BLaER1 treated with 17β-estradiol and CSF1 and Interleukin-3, amounts not matched to agents 10 nM and 100 nM (cell line): ENCODE results near the gene PABPN1L.

Source experiments
- H3K27ac ChIP-seq, 11 experiments: shearing (Covaris generic); formaldehyde crosslinking; 2 replicates each; pipeline ENCODE4 v1.8.1; 2022
- H3K27me3 ChIP-seq, 11 experiments: shearing (Covaris generic); formaldehyde crosslinking; 2 replicates each; pipeline ENCODE4 v1.8.1; 2022
- H3K36me3 ChIP-seq, 11 experiments: shearing (Covaris generic); formaldehyde crosslinking; 2 replicates each; pipeline ENCODE4 v1.8.1; 2022
- H3K4me1 ChIP-seq, 10 experiments: shearing (Covaris generic); formaldehyde crosslinking; 2 replicates each; pipeline ENCODE4 v1.8.1; 2022
- H3K4me2 ChIP-seq, 11 experiments: shearing (Covaris generic); formaldehyde crosslinking; 2 replicates each; pipeline ENCODE4 v1.8.1; 2022
- H3K4me3 ChIP-seq, 10 experiments: shearing (Covaris generic); formaldehyde crosslinking; 2 replicates each; pipeline ENCODE4 v1.8.1; 2022
- H3K9ac ChIP-seq, 11 experiments: shearing (Covaris generic); formaldehyde crosslinking; 2 replicates each; pipeline ENCODE4 v1.8.1; 2022
- H3K9me3 ChIP-seq, 11 experiments: shearing (Covaris generic); formaldehyde crosslinking; replicated peaks in 1 of 11; 2 replicates each; pipeline ENCODE4 v1.8.1; 2022
- H4K20me1 ChIP-seq, 11 experiments: shearing (Covaris generic); formaldehyde crosslinking; 2 replicates each; pipeline ENCODE4 v1.8.1; 2022
- Cebpa-rat ChIP-seq, 11 experiments: shearing (Covaris generic); IDR thresholded peaks; 2 replicates each; pipeline ENCODE4 v1.8.1; 2022

Gene PABPN1L

DNA sequence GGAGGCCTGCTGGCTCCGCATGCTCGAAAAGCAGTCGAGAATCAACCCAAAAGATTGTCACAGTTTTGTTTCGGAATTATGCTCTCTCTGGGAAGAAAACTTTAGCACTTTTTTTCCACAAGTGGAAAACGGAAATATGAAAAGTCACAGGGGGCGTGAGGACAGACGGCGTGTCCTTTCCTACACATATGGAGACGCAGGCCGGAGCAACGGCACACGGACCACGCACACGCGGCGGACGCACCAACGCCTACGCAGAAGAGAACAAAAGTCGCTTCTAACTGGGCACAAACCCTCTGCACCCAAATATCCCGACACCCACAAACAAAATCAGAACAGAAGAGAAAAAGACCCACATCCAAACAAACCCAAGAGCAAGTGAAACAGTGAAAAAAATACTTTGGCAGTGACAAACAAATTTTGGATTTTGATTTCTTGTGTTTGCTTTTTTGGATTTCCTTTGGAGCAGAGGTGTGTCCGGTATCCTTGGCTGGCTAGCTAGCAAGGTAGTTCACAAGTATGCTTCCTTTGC lies 9.3 kb upstream of the PABPN1L start:
- Histone ChIP-seq H3K27me3 (peaks cover 11 to 13% (median 12%) of the 10 kb centered on the region in 11 experiments), H4K20me1 (peaks cover 0 to 65% (median 16%) of the 10 kb centered on the region in 11 experiments; a peak in 12 of 22 replicates), H3K27ac (no peak overlapping the region), H3K4me2 (no peak overlapping the region), H3K36me3 (peaks cover 4 to 58% (median 28%) of the 10 kb centered on the region in 11 experiments; a peak in 20 of 22 replicates), H3K9ac (no peak overlapping the region), H3K4me1 (peaks cover 11 to 49% (median 29%) of the 10 kb centered on the region in 10 experiments), H3K4me3 (no peak overlapping the region), H3K9me3 (no peaks in the 10 kb centered on the region)
- TF ChIP-seq Cebpa-rat (IDR thresholded peaks at IDR 0.05) = no peak

DNA sequence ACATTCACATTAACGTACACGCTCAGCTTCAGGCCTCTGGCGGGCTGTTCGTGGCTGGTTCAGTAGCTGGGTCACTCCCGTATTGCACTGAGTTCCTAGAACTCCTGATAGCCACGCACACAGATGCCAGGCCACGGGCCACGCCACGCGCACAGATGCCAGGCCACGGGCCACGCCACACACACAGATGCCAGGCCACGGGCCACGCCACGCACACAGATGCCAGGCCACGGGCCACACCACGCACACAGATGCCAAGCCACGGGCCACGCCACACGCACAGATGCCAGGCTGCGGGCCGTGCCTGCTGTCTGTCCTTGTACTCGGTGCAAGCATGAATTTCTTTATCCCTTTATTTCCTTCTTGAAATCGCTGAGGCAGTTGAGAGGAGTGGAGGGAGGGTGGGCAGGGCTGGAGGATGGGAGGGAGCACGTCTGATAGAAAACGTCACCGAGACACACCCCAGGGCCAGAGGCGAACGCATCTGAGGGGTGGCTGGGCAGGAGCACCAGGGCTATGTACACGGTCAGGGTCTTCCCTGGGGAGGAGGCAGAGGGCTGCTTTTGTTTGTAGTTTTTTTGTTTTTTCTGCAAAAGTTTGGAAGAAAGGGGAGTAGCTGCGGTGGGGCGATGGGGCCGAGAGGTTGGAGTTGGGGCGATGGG lies 8.6 kb upstream of the PABPN1L start:
- peaks cover 16 to 48% (median 28%) of the 10 kb centered on the region in 10 experiments for H3K4me1 ChIP-seq
- no peak overlapping the region for H3K9ac ChIP-seq
- H3K9me3 ChIP-seq = no peaks in the 10 kb centered on the region
- no peak overlapping the region for H3K27ac ChIP-seq
- no peak for TF ChIP-seq Cebpa-rat (IDR thresholded peaks at IDR 0.05)
- no peak overlapping the region for H3K4me3 ChIP-seq
- H3K36me3 ChIP-seq = peaks cover 4 to 51% (median 28%) of the 10 kb centered on the region in 11 experiments; a peak in 20 of 22 replicates
- peaks cover 0 to 71% (median 21%) of the 10 kb centered on the region in 11 experiments; a peak in 12 of 22 replicates for H4K20me1 ChIP-seq
- H3K27me3 ChIP-seq = peaks cover 18 to 20% (median 19%) of the 10 kb centered on the region in 11 experiments
- H3K4me2 ChIP-seq = no peak overlapping the region

DNA sequence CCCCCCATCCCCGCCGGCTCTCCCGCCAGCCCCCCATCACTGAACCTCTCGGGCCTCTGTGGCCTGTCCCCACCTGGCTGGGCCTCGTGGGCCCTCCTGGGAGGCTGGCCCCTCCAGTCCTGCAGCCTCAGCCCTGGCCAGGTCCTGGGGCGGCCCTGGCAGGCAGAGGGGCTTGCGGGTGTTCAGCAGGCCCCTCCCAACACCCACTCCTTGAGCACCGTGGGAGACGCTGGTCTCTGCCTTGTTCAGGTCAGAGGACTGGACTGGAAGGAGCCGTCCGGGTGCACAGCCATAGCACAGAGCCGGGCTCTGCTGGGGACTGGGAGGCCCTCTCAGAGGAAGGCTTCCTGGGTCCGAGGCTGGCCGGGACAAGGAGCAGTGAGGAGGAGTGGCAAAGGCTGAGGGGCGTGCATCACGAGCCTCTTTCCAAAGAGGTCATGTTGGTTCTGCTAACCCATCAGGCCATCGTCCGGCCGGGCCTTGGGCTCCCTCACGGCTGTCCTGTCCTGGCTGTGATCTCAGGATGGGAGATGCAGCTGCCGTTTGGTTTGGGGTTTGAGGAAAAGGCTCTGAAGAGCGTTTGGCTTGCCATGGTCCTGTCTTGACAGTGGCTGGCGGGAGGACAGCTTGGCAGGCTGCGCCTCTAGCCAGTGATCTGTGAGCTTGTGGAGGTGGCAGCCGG lies 6.3 kb upstream of the PABPN1L start:
- no peak for TF ChIP-seq Cebpa-rat (IDR thresholded peaks at IDR 0.05)
- peaks cover 0 to 71% (median 17%) of the 10 kb centered on the region in 11 experiments; a peak in 12 of 22 replicates for H4K20me1 ChIP-seq
- H3K9ac ChIP-seq = no peak overlapping the region

DNA sequence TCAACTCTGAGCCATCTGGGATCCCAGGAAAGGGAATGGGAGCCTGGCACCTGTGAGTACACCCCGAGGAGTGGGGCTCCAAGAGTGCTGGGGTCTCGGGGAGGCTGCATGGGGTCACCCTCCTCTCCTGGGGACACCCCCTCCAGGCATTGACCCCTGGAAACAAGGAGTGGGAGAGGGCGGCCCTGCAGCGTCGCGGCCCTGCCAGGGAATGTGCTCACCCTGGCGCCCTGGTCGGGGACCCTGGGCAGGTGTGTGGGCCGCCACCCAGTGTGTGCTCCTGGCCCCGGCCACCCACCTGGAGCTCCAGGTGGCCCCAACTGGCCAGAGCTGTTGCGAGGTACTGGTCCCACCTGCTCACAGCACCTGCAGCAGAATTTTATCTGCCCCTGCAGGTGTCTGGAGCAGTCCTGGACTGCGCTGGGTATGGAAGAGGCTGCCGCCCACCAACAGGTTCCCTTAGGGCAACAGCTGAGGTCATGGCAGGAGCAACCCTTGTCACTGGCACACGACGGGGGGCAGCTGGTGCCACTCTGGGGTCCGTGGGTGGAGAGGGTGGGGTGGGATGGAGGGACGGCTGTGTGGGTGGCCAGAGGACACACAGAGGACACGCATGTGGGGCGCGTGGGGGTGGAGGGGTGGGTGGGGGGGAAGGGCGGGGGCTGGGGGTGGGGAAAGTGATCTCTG lies 5.4 kb upstream of the PABPN1L start:
- TF ChIP-seq Cebpa-rat (IDR thresholded peaks at IDR 0.05) = no peak
- Histone ChIP-seq H3K9me3 (no peaks in the 10 kb centered on the region), H4K20me1 (peaks cover 0 to 66% (median 17%) of the 10 kb centered on the region in 11 experiments; a peak in 12 of 22 replicates), H3K4me3 (no peak overlapping the region), H3K9ac (peak overlapping the region in 4 of 11 experiments; percentile 14 to 54 (median 32); a peak in 4 of 22 replicates), H3K27ac (no peak overlapping the region), H3K4me1 (peaks cover 16 to 54% (median 29%) of the 10 kb centered on the region in 10 experiments), H3K27me3 (peaks cover 25 to 41% (median 33%) of the 10 kb centered on the region in 11 experiments), H3K36me3 (peaks cover 4 to 23% (median 8%) of the 10 kb centered on the region in 11 experiments; a peak in 17 of 22 replicates), H3K4me2 (peak overlapping the region; percentile 48 to 87 (median 69); a peak in 20 of 22 replicates)

More for the DNA sequence above, 6.3 kb upstream of the PABPN1L start:
- H3K9me3 ChIP-seq = no peaks in the 10 kb centered on the region
- H3K4me1 ChIP-seq = peaks cover 16 to 50% (median 28%) of the 10 kb centered on the region in 10 experiments
- no peak overlapping the region for H3K4me2 ChIP-seq
- H3K4me3 ChIP-seq = no peak overlapping the region
- H3K27ac ChIP-seq = no peak overlapping the region
- peaks cover 4 to 30% (median 11%) of the 10 kb centered on the region in 11 experiments; a peak in 17 of 22 replicates for H3K36me3 ChIP-seq
- H3K27me3 ChIP-seq = peaks cover 25 to 41% (median 33%) of the 10 kb centered on the region in 11 experiments

DNA sequence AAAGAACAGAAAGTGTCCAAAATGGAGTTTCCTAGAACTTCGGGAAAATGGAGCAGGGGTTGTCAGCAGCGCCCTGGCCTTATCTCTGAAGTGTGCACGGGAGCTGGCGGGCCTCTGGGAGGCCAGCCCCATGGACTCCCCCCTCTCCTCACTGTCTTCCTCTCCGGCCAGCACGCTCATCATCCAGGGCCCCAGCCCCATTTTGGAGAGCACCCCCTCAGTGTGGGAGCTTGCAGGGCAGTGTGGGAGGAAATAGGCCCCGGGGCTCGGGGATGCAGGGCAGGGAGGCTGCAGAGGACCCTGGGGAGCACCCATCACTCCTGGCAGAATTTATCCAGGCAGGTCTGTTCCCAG lies 4.9 kb upstream of the PABPN1L start:
- H3K9me3 ChIP-seq = no peaks in the 10 kb centered on the region
- peaks cover 0 to 18% (median 3%) of the 10 kb centered on the region in 11 experiments; a peak in 14 of 22 replicates for H3K36me3 ChIP-seq
- H3K27ac ChIP-seq = no peak overlapping the region
- no peak for TF ChIP-seq Cebpa-rat (IDR thresholded peaks at IDR 0.05)
- peak overlapping the region in 5 of 11 experiments; percentile 14 to 54 (median 26); a peak in 5 of 22 replicates for H3K9ac ChIP-seq
- H3K27me3 ChIP-seq = peaks cover 25 to 41% (median 33%) of the 10 kb centered on the region in 11 experiments
- H3K4me1 ChIP-seq = peaks cover 16 to 60% (median 34%) of the 10 kb centered on the region in 10 experiments
- no peak overlapping the region; a peak in 1 of 20 replicates for H3K4me3 ChIP-seq
- peaks cover 0 to 66% (median 17%) of the 10 kb centered on the region in 11 experiments; a peak in 12 of 22 replicates for H4K20me1 ChIP-seq
- peak overlapping the region; percentile 48 to 87 (median 69) for H3K4me2 ChIP-seq

DNA sequence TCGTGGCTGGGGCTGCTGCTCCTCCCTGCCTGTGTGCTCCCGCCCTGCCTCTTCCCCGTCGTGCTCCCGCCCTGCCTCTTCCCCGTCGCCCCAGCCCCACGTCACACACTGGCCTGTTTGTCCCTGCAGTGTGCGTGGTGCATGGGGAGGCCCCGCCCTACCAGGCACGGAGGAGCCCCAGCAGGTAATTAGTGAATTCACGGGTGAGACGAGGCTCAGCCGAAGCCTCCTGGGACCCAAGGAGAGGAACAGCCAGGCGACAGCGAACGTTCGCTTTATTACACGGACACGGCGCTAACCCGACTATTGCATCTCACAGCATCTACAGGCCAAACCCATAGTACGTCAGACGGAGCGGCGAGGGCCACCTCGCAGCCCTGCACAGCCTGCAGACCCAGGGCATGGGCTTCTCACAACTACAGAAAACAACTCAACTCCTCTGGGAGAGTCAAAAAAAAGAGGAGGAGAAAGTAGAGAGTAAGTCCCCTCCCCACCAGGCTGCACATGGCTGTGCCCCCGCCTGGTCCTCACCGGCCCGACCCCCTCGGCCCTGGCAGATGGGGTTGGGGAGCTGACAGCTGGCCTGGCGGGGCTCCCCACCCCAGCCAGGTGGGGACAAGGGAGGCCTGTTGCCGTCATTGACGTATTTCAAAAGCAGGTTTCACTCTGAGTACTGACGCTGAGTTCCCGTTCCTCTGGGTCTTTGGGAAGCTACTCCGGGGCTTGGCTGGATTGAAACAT lies 4.3 kb upstream of the PABPN1L start:
- H3K4me1 ChIP-seq = peaks cover 16 to 65% (median 39%) of the 10 kb centered on the region in 10 experiments
- H4K20me1 ChIP-seq = peaks cover 0 to 67% (median 17%) of the 10 kb centered on the region in 11 experiments; a peak in 12 of 22 replicates
- no peaks in the 10 kb centered on the region for H3K9me3 ChIP-seq
- peak overlapping the region in 5 of 11 experiments; percentile 14 to 54 (median 49); a peak in 8 of 22 replicates for H3K9ac ChIP-seq
- H3K27ac ChIP-seq = no peak overlapping the region
- H3K36me3 ChIP-seq = peaks cover 0 to 12% (median 3%) of the 10 kb centered on the region in 11 experiments; a peak in 7 of 22 replicates
- peak overlapping the region; percentile 48 to 87 (median 69) for H3K4me2 ChIP-seq
- peaks cover 25 to 41% (median 33%) of the 10 kb centered on the region in 11 experiments for H3K27me3 ChIP-seq
- no peak for TF ChIP-seq Cebpa-rat (IDR thresholded peaks at IDR 0.05)
- no peak overlapping the region; a peak in 1 of 20 replicates for H3K4me3 ChIP-seq

DNA sequence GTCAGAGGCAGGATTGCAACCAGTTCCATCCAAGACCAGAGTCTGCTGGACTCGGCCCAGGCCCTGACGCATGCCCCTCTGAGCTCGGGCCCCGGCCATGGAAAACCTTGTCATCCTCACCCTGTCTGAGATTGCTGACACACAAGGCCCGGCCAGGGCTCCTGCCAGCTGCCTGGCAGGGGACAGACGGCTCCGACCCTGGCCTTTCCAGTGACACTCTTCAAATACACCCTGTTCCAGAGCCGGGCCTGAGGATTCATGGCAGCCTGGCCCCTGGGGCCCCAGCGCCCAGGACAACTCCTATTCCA lies 3.2 kb upstream of the PABPN1L start:
- TF ChIP-seq Cebpa-rat (IDR thresholded peaks at IDR 0.05) = no peak
- no peaks in the 10 kb centered on the region for H3K9me3 ChIP-seq
- H3K4me2 ChIP-seq = 0 out of 22 replicates have a peak overlapping the region, but pooled peaks of 1 of the 11 experiments have one; percentile 12
- H4K20me1 ChIP-seq = peaks cover 0 to 58% (median 17%) of the 10 kb centered on the region in 11 experiments; a peak in 12 of 22 replicates
- H3K27ac ChIP-seq = no peak overlapping the region
- peaks cover 25 to 41% (median 33%) of the 10 kb centered on the region in 11 experiments for H3K27me3 ChIP-seq
- H3K4me3 ChIP-seq = no peak overlapping the region
- peaks cover 16 to 68% (median 45%) of the 10 kb centered on the region in 10 experiments for H3K4me1 ChIP-seq
- no peak overlapping the region for H3K9ac ChIP-seq
- H3K36me3 ChIP-seq = peaks cover 0 to 6% (median 0%) of the 10 kb centered on the region in 11 experiments; a peak in 1 of 22 replicates
